Panc1 (cell line): ENCODE measurements around the gene ANAPC1. TPM values are rescaled to one million over a fixed set of nuclear protein-coding genes. Genes with fewer than 3 reads are reported as not detected.
A peak's percentile ranks its signal among the peaks of the same experiment; 100 is the strongest.
"Not testable (repeated sequence)": the region's sequence is repeated elsewhere in the genome, so short reads cannot be mapped to it uniquely, and the experiment has no call there.

Source experiments
- ATAC-seq: fragments of 200-7000 bp; cut with Tn5 transposase; 2 replicates; pipeline ENCODE4 v1.9.1; 2020; ENCODE audit warnings: mild to moderate bottlenecking, moderate library complexity
- BruUV-seq: library from RNA; stranded (reverse); fragments of 400-500 nt; replicated peaks from 2 replicates; lab custom pipeline; 2021; lab: Mats Ljungman, UMichigan
- CTCF ChIA-PET: fragments of 300-600 bp; sonication (Branson Sonifier 250); formaldehyde crosslinking; loops from one replicate; lab custom pipeline; 2022; ENCODE audit warnings: antibody characterized with exemption; lab: Charles Lee
- POLR2A ChIA-PET: fragments of 300-600 bp; sonication (Branson Sonifier 250); formaldehyde crosslinking; loops from one replicate; lab custom pipeline; 2022; ENCODE audit warnings: antibody characterized with exemption; lab: Charles Lee
- DNase-seq: peaks from one replicate; pipeline ENCODE4 v3.0.0-alpha.2; 2010; ENCODE audit warnings: low read depth, low spot score
- H3K27ac ChIP-seq: 2 replicates; pipeline ENCODE4 v1.5.1; 2011; ENCODE audit warnings: mild to moderate bottlenecking, low read length, inconsistent platforms
- H3K27me3 ChIP-seq: fragments of 200-500 bp; sonication (Bioruptor generic); 2 replicates; pipeline ENCODE4 v1.6.0; 2014; ENCODE audit warnings: low read length, inconsistent platforms; ENCODE audit not compliant: control insufficient read depth, insufficient read depth
- H3K36me3 ChIP-seq: fragments of 200-500 bp; sonication (Bioruptor generic); 2 replicates; pipeline ENCODE4 v1.5.1; 2014; ENCODE audit warnings: inconsistent platforms, mild to moderate bottlenecking, low read length, moderate library complexity; ENCODE audit not compliant: control insufficient read depth, insufficient read depth
- H3K4me1 ChIP-seq: 2 replicates; pipeline ENCODE4 v1.5.1; 2011; ENCODE audit warnings: inconsistent platforms, mild to moderate bottlenecking, low read length, moderate library complexity; ENCODE audit not compliant: control insufficient read depth, insufficient read depth
- H3K4me3 ChIP-seq, 2 experiments: 2 replicates each; pipeline ENCODE4 v1.5.1; 2011 to 2012; ENCODE audit warnings: low read depth in 2 of 2, low read length in 2 of 2, mild to moderate bottlenecking in 2 of 2, inconsistent platforms in 1 of 2, moderate library complexity in 1 of 2
- H3K9me3 ChIP-seq: fragments of 200-500 bp; sonication (Bioruptor generic); 2 replicates; pipeline ENCODE4 v1.5.1; 2014; ENCODE audit warnings: low read depth, mild to moderate bottlenecking, inconsistent platforms, low read length, moderate library complexity; ENCODE audit not compliant: control insufficient read depth, insufficient read depth
- POLR2AphosphoS5 ChIP-seq: IDR thresholded peaks from 2 replicates; pipeline ENCODE4 v1.6.1; 2012; ENCODE audit warnings: mild to moderate bottlenecking, low read depth, low read length, moderate library complexity
- SIN3A ChIP-seq: IDR thresholded peaks from 2 replicates; pipeline ENCODE4 v1.6.1; 2012; ENCODE audit warnings: low read depth, mild to moderate bottlenecking, low read length, moderate library complexity, borderline replicate concordance; ENCODE audit not compliant: insufficient read depth
- TCF7L2 ChIP-seq: IDR thresholded peaks from 2 replicates; pipeline ENCODE4 v1.6.1; 2011; ENCODE audit warnings: mild to moderate bottlenecking, low read depth, low read length, inconsistent platforms
- in situ Hi-C: cut with HindIII; loops from 2 replicates; pipeline ENCODE4 v1.10.0; 2016; ENCODE audit warnings: low sequenced_read_pairs, low pct_unique_long_range_greater_than_20kb
- intact Hi-C: fragments of 100-400 bp; cut with micrococcal nuclease; formaldehyde crosslinking; loops from one replicate; pipeline ENCODE4 v1.10.0; 2022; ENCODE audit not compliant: unreplicated experiment
- total RNA-seq: library from RNA; stranded (reverse); gene quantifications from one replicate; pipeline ENCODE4 v1.2.1, GENCODE V29; 2021; ENCODE audit not compliant: unreplicated experiment
- TF ChIP-seq, protein P1 (sequence below): fragments of 450-650 bp; IDR thresholded peaks from 2 replicates; pipeline ENCODE4 v1.5.1; 2017; ENCODE audit warnings: mild to moderate bottlenecking
- TF ChIP-seq, protein P2 (sequence below), 2 experiments: IDR thresholded peaks; 2 replicates each; pipeline ENCODE4 v1.6.1; 2011 to 2012; ENCODE audit warnings: low read depth in 2 of 2, control low read depth in 1 of 2, low read length in 1 of 2, mild to moderate bottlenecking in 1 of 2, moderate library complexity in 1 of 2; ENCODE audit not compliant: insufficient read depth in 1 of 2

ANAPC1 gene
- total RNA-seq, 1 experiment from 2014 or later = 75.1 TPM

DNA sequence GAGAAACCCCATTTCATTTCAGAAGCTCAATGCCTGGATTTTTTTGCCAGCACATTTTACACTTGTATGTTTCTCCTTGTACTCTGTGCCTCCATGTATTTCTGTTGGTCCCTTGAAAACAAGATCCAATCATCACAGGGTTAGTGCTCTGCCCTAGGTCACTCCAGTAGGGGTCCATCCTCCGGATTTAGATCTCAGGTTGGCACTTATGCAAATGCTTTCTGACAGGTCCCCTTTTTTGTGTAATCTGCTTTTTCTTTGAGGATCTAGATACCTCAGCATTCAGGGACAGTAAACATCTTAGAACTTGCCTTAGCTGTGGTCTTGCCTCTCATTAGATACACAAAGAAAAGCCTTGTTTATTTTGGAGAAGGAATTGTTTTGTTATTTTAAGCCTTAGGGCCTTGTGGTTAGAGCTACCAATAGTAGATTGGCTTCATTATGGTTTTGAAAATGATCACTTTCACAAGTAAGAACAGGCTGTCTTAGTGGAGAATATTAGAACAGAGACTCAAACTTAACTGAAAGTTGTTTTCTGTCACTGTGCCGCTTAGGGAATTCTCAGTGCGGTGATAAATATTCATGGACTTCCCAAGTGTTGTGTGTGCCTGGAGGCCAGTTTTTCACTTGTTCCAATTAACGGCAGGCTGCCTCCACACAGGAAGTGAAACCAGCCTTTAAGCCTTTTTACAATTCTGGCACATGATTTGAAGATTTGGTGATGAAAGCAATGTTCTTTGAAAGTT, 22.2 kb upstream of the ANAPC1 start:
- POLR2A ChIA-PET = no interaction called here
- in situ Hi-C loops (no loop called here), intact Hi-C loops (no loop called here)
- no peaks in the 10 kb centered on the region for H3K36me3 ChIP-seq
- H3K27me3 ChIP-seq = no peaks in the 10 kb centered on the region
- DNase-seq (no peak), ATAC-seq (peak; percentile 74)
- H3K27ac ChIP-seq = peak overlapping the region; percentile 52; the same call in 1 of the 2 replicates
- H3K9me3 ChIP-seq = no peaks in the 10 kb centered on the region
- BruUV-seq = no TSS peak
- CTCF ChIA-PET = no interaction called here
- peaks cover 13% of the 10 kb centered on the region; the same call in 1 of the 2 replicates for H3K4me1 ChIP-seq
- H3K4me3 ChIP-seq = peak overlapping the region in 1 of 2 experiments; percentile 21; a peak in 2 of 4 replicates
- TF ChIP-seq TCF7L2 = 0 out of 2 replicates have a peak, but pooled peaks have one; percentile 11
- TF ChIP-seq, protein P1, sequence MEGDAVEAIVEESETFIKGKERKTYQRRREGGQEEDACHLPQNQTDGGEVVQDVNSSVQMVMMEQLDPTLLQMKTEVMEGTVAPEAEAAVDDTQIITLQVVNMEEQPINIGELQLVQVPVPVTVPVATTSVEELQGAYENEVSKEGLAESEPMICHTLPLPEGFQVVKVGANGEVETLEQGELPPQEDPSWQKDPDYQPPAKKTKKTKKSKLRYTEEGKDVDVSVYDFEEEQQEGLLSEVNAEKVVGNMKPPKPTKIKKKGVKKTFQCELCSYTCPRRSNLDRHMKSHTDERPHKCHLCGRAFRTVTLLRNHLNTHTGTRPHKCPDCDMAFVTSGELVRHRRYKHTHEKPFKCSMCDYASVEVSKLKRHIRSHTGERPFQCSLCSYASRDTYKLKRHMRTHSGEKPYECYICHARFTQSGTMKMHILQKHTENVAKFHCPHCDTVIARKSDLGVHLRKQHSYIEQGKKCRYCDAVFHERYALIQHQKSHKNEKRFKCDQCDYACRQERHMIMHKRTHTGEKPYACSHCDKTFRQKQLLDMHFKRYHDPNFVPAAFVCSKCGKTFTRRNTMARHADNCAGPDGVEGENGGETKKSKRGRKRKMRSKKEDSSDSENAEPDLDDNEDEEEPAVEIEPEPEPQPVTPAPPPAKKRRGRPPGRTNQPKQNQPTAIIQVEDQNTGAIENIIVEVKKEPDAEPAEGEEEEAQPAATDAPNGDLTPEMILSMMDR = no peak

- DNase-seq, CTCF ChIA-PET, POLR2A ChIA-PET, H3K9me3 ChIP-seq, in situ Hi-C loops, H3K36me3 ChIP-seq, BruUV-seq, intact Hi-C loops, ATAC-seq, H3K27ac ChIP-seq, H3K27me3 ChIP-seq, H3K4me3 ChIP-seq: not testable (repeated sequence)
- H3K4me1 ChIP-seq = peaks cover 18% of the 10 kb centered on the region
These were observed 21.5 kb upstream of the ANAPC1 start for GRCh38 chr2:111905475-111905869.

DNA sequence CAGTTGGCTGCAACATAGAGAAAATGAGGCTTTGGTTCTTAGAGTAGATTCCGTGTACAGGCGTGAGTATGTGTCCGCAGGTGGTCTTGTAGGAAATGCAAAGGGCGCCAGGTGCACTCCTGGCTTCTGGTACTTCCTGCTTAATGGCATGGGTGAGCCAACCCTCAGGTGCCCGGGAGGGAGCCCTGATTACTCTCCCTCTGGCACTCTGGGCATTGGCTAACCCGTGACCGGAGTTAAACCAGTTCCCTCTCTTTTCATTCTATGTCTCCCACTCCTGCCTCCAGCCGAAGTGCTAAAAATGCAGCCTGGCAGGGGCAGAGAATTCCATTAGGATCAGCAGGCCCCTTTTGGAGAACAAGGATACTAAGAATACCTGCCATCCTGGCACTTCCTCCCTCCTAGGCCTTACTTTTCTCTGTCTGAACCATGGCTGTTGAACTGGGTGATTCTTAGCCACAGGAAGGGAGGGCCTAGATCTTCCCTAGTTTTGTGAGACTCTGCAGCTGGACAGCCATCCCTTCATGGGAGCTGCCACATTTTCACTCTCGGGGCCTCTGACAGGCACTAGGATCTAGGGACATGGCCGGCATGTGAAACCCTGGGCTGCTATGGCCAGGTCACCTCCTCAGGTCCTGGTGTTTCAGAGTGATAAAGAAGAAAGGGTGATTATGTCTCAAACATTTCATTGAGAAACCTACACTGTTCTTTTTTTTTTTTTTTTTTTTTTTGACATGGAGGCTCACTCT, 20.9 kb upstream of the ANAPC1 start:
- ATAC-seq (no peak), DNase-seq (no peak)
- H3K9me3 ChIP-seq = no peaks in the 10 kb centered on the region
- ChIA-PET CTCF (no interaction called here), POLR2A (no interaction called here)
- H3K36me3 ChIP-seq = no peaks in the 10 kb centered on the region
- intact Hi-C loops = no loop called here
- peaks cover 24% of the 10 kb centered on the region for H3K4me1 ChIP-seq
- H3K4me3 ChIP-seq = no peak overlapping the region
- no peak overlapping the region for H3K27ac ChIP-seq
- TF ChIP-seq TCF7L2 (no peak), SIN3A (no peak), POLR2AphosphoS5 (no peak)
- TF ChIP-seq, protein P2, sequence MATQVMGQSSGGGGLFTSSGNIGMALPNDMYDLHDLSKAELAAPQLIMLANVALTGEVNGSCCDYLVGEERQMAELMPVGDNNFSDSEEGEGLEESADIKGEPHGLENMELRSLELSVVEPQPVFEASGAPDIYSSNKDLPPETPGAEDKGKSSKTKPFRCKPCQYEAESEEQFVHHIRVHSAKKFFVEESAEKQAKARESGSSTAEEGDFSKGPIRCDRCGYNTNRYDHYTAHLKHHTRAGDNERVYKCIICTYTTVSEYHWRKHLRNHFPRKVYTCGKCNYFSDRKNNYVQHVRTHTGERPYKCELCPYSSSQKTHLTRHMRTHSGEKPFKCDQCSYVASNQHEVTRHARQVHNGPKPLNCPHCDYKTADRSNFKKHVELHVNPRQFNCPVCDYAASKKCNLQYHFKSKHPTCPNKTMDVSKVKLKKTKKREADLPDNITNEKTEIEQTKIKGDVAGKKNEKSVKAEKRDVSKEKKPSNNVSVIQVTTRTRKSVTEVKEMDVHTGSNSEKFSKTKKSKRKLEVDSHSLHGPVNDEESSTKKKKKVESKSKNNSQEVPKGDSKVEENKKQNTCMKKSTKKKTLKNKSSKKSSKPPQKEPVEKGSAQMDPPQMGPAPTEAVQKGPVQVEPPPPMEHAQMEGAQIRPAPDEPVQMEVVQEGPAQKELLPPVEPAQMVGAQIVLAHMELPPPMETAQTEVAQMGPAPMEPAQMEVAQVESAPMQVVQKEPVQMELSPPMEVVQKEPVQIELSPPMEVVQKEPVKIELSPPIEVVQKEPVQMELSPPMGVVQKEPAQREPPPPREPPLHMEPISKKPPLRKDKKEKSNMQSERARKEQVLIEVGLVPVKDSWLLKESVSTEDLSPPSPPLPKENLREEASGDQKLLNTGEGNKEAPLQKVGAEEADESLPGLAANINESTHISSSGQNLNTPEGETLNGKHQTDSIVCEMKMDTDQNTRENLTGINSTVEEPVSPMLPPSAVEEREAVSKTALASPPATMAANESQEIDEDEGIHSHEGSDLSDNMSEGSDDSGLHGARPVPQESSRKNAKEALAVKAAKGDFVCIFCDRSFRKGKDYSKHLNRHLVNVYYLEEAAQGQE (IDR thresholded peaks at IDR 0.05; ENCODE audit: insufficient read depth in 1 of 2, low read depth in 2 of 2, low read length in 1 of 2) = no peak
- TF ChIP-seq, protein P1 = no peak
- no peaks in the 10 kb centered on the region for H3K27me3 ChIP-seq
- BruUV-seq = no TSS peak
- in situ Hi-C loops = no loop called here
